HG02763 (cell line): ENCODE data around the gene ATXN7.

Experiments
- ATAC-seq: cut with Tn5 transposase; IDR thresholded peaks from one replicate; pipeline ENCODE4 v1.9.1; 2021; ENCODE audit warnings: mild to moderate bottlenecking, moderate library complexity; ENCODE audit not compliant: unreplicated experiment

The ATXN7 gene

GRCh38 chr3:63863150-63864007 lies at the start of gene ATXN7, which contains the start of gene THOC7:
ATXN7 (plus strand) TSS chr3:63863867; CDS start chr3:63912599, 48,732 bp downstream.
THOC7 (minus strand) TSS chr3:63863805; CDS start chr3:63863790, 15 bp downstream.
- ATAC-seq, result peak; percentile 76

- ATAC-seq, result no peak
These were observed 49.4 kb upstream of the ATXN7 start for GRCh38 chr3:63814237-63814636.

DNA sequence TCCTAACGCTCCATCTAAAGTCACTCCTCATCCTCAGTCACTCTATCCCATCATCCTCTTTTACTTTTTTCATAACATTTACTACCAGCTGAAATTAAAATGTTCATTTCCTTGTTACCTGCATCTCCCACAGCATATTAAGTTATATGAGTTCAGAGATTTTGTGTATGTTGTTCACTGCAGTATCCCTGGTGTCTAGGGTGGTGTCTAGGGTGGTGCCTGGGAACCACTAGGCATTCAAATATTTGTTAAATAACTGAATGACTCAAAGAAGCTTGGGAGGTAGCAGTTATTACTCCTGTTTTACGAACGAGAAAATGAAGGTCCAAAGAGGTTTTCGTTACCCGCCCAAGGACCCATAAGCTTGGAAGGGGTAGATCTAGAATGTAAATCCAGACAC lies 46.4 kb upstream of the ATXN7 start:
- ATAC-seq, result no peak

- peak; percentile 76 for ATAC-seq
These were observed 45.2 kb upstream of the ATXN7 start for GRCh38 chr3:63818282-63819150.

DNA sequence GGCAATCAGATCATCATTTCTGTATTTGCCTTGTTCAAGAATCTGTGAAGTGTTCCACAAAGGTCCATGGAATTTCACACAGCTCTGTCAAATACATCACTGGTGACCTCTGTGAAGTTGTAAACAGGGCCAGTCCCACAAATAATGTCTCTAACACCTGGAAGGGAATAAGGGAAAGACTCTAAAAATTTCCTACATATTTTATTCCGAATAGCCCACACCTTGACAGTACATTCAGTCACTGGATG lies 44.6 kb upstream of the ATXN7 start, which contains the start of gene C3orf49:
Gene C3orf49, plus strand, starts transcription at position 149 of the 248 bp plus-strand sequence. CDS start 173 bp downstream, outside the sequence.
- ATAC-seq, result no peak

- no peak for ATAC-seq
These were observed 39.4 kb upstream of the ATXN7 start for GRCh38 chr3:63824309-63824708.

DNA sequence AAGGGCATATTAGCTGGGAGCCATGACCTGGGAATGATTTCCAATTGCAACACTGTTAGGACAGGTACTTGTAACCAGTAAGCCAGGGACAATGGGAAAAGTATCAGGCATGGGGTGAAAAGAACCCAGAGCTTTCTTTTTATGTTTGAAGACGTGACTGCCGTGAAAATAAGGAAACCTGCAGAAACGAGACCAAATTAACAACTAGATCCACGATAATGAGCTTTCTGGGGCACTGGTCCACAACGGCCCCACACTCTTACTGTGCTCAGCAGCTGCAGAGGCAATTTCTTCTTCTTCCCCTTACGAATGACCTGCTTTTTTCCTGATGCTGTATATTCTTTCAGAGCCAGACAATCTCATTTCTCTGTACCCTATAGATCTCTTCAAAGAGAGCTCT lies 33.1 kb upstream of the ATXN7 start:
- ATAC-seq, result no peak

GRCh38 chr3:63832395-63832794 lies 31.3 kb upstream of the ATXN7 start:
- ATAC-seq, result no peak

DNA sequence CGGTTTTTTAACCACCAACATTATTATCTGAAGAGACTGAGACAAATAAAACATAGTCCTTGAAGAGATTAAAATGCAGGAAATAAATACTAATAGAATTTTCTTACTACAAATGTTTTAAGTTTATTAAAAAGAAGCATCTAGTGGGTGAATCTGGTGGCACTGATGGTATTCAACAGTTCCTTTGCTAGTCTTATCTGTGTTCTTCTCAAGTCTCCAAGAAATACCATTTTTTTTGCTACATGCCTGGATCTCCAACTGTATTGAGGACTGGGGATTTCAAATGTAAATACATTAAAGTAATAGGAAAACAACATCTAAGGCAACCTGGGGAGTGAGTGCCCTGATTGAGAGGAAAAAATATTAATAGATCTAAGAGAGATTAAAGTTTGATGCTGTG lies 22.0 kb upstream of the ATXN7 start:
- ATAC-seq, result no peak

- ATAC-seq, result no peak
These were observed 21.5 kb upstream of the ATXN7 start for GRCh38 chr3:63842127-63842526.

- no peak for ATAC-seq
These were observed 18.5 kb upstream of the ATXN7 start for GRCh38 chr3:63845215-63845614.

- ATAC-seq, result no peak
These were observed 15.8 kb upstream of the ATXN7 start for GRCh38 chr3:63847718-63848450.

DNA sequence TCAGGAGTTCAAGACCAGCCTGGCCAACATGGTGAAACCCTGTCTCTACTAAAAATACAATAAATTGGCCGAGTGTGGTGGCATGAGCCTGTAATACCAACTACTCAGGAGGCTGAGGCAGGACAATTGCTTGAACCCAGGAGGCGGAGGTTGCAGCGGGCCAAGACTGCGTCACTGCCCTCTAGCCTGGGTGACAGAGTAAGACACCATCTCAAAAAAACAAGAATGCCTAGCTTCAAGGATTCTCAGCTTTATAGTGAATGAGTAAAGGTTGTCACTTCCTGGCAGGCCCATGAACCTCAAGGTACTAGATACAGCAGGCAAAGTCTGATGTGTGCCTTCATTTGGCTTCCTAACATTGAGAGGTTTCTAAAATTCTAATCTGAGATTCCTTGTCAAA lies 14.5 kb upstream of the ATXN7 start:
- ATAC-seq, result no peak

DNA sequence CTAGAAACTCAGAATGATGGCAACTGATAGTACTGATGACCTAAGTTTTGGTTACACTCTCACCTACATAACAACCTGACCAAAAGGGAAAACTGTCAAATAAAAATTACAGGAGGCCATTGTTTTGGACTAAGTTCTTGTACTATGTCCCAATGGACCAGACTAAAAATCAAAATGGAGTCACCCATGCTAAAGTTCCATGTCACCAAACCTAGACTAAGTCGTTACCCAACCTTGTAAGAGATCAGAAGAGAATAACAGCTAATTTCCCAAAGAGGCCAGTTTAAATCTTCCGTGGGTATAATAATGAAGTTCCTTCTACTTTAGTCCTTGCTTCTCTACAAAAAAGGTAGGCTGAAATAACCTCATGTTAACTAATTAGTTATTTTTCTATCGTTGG lies 12.4 kb upstream of the ATXN7 start:
- no peak for ATAC-seq

DNA sequence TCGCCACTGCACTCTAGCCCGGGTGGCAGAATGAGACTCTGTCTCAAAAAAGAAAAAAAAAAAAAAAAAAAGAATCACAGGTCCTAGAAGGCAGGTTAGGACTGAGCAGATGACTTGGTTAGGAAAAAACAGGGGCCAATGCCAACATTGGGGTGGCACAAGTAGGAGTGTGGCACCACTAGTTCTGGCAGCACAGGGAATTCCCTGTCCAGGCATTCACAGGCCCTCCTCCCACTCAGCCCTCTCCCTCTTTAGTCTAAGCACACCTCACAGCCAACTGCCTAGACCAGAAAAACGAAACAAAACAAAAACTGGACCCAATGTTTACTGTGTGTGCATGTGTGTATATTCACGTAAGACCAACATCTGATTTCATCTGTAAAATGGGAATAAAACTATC lies 10.6 kb upstream of the ATXN7 start:
- no peak for ATAC-seq

DNA sequence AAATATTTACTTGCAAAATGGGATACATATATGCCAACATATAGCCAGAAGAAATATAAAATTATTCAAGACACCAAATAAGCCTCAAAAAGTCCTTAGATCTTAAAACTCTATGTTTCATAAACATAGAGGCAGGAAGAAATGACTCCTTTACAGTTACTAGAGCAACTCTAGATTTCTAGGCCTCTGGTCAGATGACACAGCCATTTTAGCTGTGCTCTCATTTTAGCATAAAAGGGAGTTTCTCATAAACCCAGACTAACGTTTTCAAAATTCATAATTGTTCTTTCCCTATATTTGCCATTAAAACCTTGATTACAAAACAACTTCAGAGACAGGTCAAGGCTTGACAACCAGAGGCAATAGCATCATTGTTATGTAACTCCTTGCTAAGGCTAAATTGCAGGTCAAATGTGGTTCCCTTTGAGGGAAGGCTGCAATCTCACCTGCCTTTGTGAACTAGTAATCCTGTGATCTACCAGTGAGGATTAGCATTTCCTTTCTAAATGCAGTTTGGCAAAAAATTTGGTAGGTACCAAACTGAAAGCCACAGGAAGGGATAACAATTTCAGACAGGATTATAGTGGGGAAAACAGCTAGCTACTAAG lies 8.2 kb upstream of the ATXN7 start:
- ATAC-seq, result no peak

DNA sequence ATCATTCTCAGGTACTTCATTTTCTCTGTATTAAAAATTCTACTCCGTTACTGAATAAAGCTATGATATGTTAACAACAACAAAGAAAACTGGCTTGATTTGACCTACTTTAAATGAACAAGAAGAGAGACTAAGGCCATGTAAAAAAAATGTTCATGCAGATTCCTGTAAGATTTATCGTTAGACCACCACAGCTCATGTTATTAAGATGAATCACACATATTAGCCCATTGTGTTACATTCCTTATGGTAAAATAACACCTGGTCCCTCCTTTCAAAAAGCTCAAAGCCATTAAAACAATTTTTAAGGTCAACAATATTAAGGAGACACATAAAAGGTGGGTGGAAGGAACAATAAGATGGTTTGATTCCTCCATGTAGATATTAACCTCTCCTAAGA lies 6.4 kb upstream of the ATXN7 start:
- ATAC-seq, result no peak

- ATAC-seq, result no peak
These were observed 2.9 kb upstream of the ATXN7 start for GRCh38 chr3:63860776-63861175.

GRCh38 chr3:63861306-63861705 lies 2.4 kb upstream of the ATXN7 start:
- ATAC-seq, result no peak

DNA sequence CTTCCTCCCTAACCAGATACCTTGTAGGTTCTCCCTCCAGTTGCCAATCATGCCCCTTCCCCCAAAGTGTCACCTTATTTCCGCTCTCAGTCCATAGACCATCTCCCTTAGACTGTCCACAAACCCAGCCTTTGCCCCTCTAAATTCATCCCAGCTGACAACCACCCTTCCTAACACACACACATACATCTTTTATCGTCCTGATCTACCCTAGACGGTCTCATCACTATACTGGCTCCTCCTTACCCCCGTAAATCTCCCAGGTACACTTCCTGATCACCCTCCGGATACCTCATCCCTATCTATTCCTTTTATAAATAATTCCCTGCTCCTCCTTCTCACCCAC lies 890 bp upstream of the ATXN7 start:
- no peak for ATAC-seq
